HepG2 (cell line): ENCODE measurements around the gene UBE2Q1. TPM values are rescaled to one million over a fixed set of nuclear protein-coding genes. Genes with fewer than 3 reads are reported as not detected.

ENCODE experiments used
- ATAC-seq: fragments of 200-7000 bp; cut with Tn5 transposase; 3 replicates; pipeline ENCODE4 v1.9.1; 2020; ENCODE audit warnings: mild to moderate bottlenecking, moderate library complexity
- BruUV-seq: library from RNA; stranded (reverse); fragments of 400-500 nt; replicated peaks from 2 replicates; lab custom pipeline; 2021; lab: Mats Ljungman, UMichigan
- CTCF ChIA-PET: fragments of 300-600 bp; formaldehyde crosslinking; extraction: SDS; loops from one replicate; lab custom pipeline; 2021; ENCODE audit warnings: low total read pairs, inconsistent platforms, low intra/inter-chr PET ratio; lab: Yijun Ruan, JAX
- POLR2A ChIA-PET: fragments of 350-600 bp; sonication (Branson Sonifier 250); formaldehyde crosslinking; loops from one replicate; lab custom pipeline; 2020; ENCODE audit warnings: antibody characterized with exemption, inconsistent platforms; lab: Yijun Ruan, JAX
- DNase-seq: peaks from one replicate; pipeline ENCODE4 v3.0.0-alpha.2; 2015; ENCODE audit warnings: low spot score
- FAIRE-seq: peaks from 3 replicates; lab custom pipeline; 2011; peaks lifted over from hg19 to GRCh38; lab: Jason Lieb, UNC
- H2AFZ ChIP-seq: one replicate; pipeline ENCODE4 v1.6.1; 2011; ENCODE audit warnings: low read length, inconsistent platforms
- H3K27ac ChIP-seq: fragments of 300-600 bp; 3 replicates; pipeline ENCODE4 v1.8.0; 2011; ENCODE audit warnings: mixed run types, mild to moderate bottlenecking, mixed read lengths, low read length, inconsistent platforms; ENCODE audit not compliant: insufficient read depth; ENCODE audit errors: extremely low read length
- H3K27me3 ChIP-seq, 2 experiments: fragments of 200-600 bp in 1 of 2; 2 replicates in 1 of 2; 3 replicates in 1 of 2; pipeline versions ENCODE4 v1.6.0 to v1.8.0; 2011; ENCODE audit warnings: low read length in 2 of 2, mild to moderate bottlenecking in 2 of 2, moderate library complexity in 2 of 2, inconsistent platforms in 1 of 2; ENCODE audit not compliant: insufficient read depth in 2 of 2, control insufficient read depth in 1 of 2
- H3K36me3 ChIP-seq, 2 experiments: fragments of 200-600 bp in 1 of 2; replicated peaks in 1 of 2; 2 replicates in 1 of 2; 3 replicates in 1 of 2; pipeline versions ENCODE4 v1.5.1 to v1.8.0; 2011; ENCODE audit warnings: low read length in 2 of 2, inconsistent platforms in 1 of 2; ENCODE audit not compliant: insufficient read depth in 2 of 2, control insufficient read depth in 1 of 2
- H3K4me1 ChIP-seq: 2 replicates; pipeline ENCODE4 v1.5.1; 2012; ENCODE audit warnings: low read length, inconsistent platforms; ENCODE audit not compliant: insufficient read depth
- H3K4me2 ChIP-seq: 2 replicates; pipeline ENCODE4 v1.6.0; 2011; ENCODE audit warnings: low read depth, low read length, inconsistent platforms
- H3K4me3 ChIP-seq, 3 experiments: fragments of 200-600 bp in 1 of 3; sonication (generic), shearing (Covaris generic) in 1 of 3; replicated peaks in 1 of 3; 2 replicates each; pipeline ENCODE4 v1.5.1; 2011 to 2016; ENCODE audit warnings: low read length in 3 of 3, inconsistent platforms in 2 of 3, low read depth in 2 of 3, mild to moderate bottlenecking in 2 of 3, control low read depth in 1 of 3, mixed read lengths in 1 of 3; ENCODE audit not compliant: insufficient read depth in 1 of 3
- H3K79me2 ChIP-seq: one replicate; pipeline ENCODE4 v1.6.1; 2011; ENCODE audit warnings: low read length, inconsistent platforms; ENCODE audit not compliant: insufficient read depth
- H3K9ac ChIP-seq: 2 replicates; pipeline ENCODE4 v1.6.0; 2011; ENCODE audit warnings: mild to moderate bottlenecking, low read depth, low read length, inconsistent platforms; ENCODE audit not compliant: insufficient read depth
- H3K9me3 ChIP-seq: 2 replicates; pipeline ENCODE4 v1.5.1; 2012; ENCODE audit warnings: mild to moderate bottlenecking, low read length
- H4K20me1 ChIP-seq: 2 replicates; pipeline ENCODE4 v1.6.0; 2011; ENCODE audit warnings: inconsistent platforms, mild to moderate bottlenecking, low read length, moderate library complexity; ENCODE audit not compliant: insufficient read depth
- ARID3A ChIP-seq: IDR thresholded peaks from 2 replicates; pipeline ENCODE4 v1.6.1; 2012; ENCODE audit warnings: low read depth, low read length, improper control_type of control experiment
- CEBPB ChIP-seq: IDR thresholded peaks from 2 replicates; pipeline ENCODE4 v1.6.1; 2011; ENCODE audit warnings: low read depth, low read length, improper control_type of control experiment, borderline replicate concordance
- CREBL2 ChIP-seq: sonication (generic); formaldehyde crosslinking; IDR thresholded peaks from 2 replicates; pipeline ENCODE4 v1.8.1; 2023; ENCODE audit warnings: missing genetic modification reagents, mild to moderate bottlenecking, borderline replicate concordance
- KLF15 ChIP-seq: sonication (generic); formaldehyde crosslinking; IDR thresholded peaks from 2 replicates; pipeline ENCODE4 v1.8.1; 2023; ENCODE audit warnings: borderline replicate concordance, mild to moderate bottlenecking, inconsistent platforms, missing genetic modification reagents, mixed read lengths
- ZNF44 ChIP-seq: sonication (generic); formaldehyde crosslinking; IDR thresholded peaks from 2 replicates; pipeline ENCODE4 v1.5.1; 2020; ENCODE audit warnings: mild to moderate bottlenecking, missing genetic modification reagents
- WGBS: methylation state at CpG from one replicate; pipeline ENCODE4 v1.1.6; 2017; ENCODE audit warnings: low lambda C conversion rate; 5-methylcytosine and 5-hydroxymethylcytosine counted together
- in situ Hi-C: cut with HindIII; loops from 2 replicates; pipeline ENCODE4 v1.10.0; 2017; ENCODE audit warnings: low pct_unique_long_range_greater_than_20kb; ENCODE audit not compliant: extremely low pct_ligation_motif_present
- intact Hi-C: fragments of 100-400 bp; cut with micrococcal nuclease; formaldehyde crosslinking; loops from one replicate; pipeline ENCODE4 v1.10.0; 2022; ENCODE audit not compliant: unreplicated experiment
- polyA plus RNA-seq, 8 experiments: library from polyadenylated mRNA; depleted of rRNA in 3 of 8; stranded (reverse) in 7 of 8; unstranded in 1 of 8; fragments of >200 nt; fragmentation: Illumina TruSeq in 4 of 8; extraction: Trizol in 4 of 8; gene quantifications; 2 replicates each; pipeline versions ENCODE4 v1.2.1 to v1.2.3, GENCODE V29; 2011 to 2016; ENCODE audit warnings: low read depth in 4 of 8, missing spikeins in 1 of 8, mixed read lengths in 1 of 8; ENCODE audit not compliant: insufficient read depth in 1 of 8
- total RNA-seq, 5 experiments: library from RNA; depleted of rRNA; stranded (reverse); fragments of >200 nt; fragmentation: Illumina TruSeq; extraction: Trizol; gene quantifications; 2 replicates each; pipeline ENCODE4 v1.2.3, GENCODE V29; 2016; ENCODE audit warnings: low read depth in 1 of 5
- TF ChIP-seq, protein P1 (sequence below): sonication (generic); formaldehyde crosslinking; IDR thresholded peaks from 2 replicates; pipeline ENCODE4 v1.5.1; 2020; ENCODE audit warnings: missing genetic modification reagents, mild to moderate bottlenecking, borderline replicate concordance
- TF ChIP-seq, protein P2 (sequence below): sonication (generic); formaldehyde crosslinking; conservative IDR thresholded peaks from 2 replicates; pipeline ENCODE4 v1.8.0; 2022; ENCODE audit warnings: missing genetic modification reagents
- TF ChIP-seq, protein P3 (sequence below): sonication (generic); formaldehyde crosslinking; IDR thresholded peaks from 2 replicates; pipeline ENCODE4 v1.4.0; 2020; ENCODE audit warnings: mild to moderate bottlenecking, missing genetic modification reagents
- TF ChIP-seq, protein P4 (sequence below), 2 experiments: sonication (generic) in 1 of 2; formaldehyde crosslinking in 1 of 2; IDR thresholded peaks; 2 replicates each; pipeline versions ENCODE4 v1.6.1 to v1.9.0; 2014 to 2022; ENCODE audit warnings: antibody characterized with exemption in 1 of 2, borderline replicate concordance in 1 of 2, inconsistent platforms in 1 of 2, low read depth in 1 of 2, missing genetic modification reagents in 1 of 2

The UBE2Q1 gene
- total and polyA plus RNA-seq, 2 of the 13 experiments (the other 11 are each of a cell fraction or from before 2014, with no cell fraction given): 11.7 to 41.7 TPM

- TF ChIP-seq CEBPB: no peak
Observed at GRCh38 chr1:154586641-154587040, 28.2 kb upstream of the UBE2Q1 start (continued).

DNA sequence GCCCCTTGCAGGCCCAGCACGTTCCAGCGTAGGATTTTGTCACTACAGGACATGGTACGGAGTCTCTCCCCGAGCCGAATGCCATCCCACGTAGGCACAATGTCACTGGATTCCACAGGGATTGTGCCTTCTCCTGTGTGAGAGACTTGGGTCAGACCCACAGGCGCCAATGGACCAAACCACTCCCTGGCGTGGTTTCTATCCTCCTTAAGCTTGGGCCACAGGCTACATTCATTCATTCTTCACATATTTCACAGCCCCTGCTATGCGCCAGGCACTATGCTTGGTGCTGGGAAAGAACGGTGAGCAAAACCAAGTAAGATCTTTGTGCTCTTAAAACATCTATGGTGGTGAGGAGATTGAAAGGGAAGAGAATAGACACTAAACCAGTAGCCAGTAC is 27.8 kb upstream of the UBE2Q1 start:
- Histone ChIP-seq H3K4me3 (no peak overlapping the region), H3K27me3 (no peaks in the 10 kb centered on the region), H2AFZ (no peak overlapping the region), H3K79me2 (no peaks in the 10 kb centered on the region), H3K4me2 (no peak overlapping the region), H3K27ac (no peak overlapping the region), H3K36me3 (peaks cover 43 to 95% of the 10 kb centered on the region in 2 experiments), H4K20me1 (no peaks in the 10 kb centered on the region), H3K9me3 (no peaks in the 10 kb centered on the region), H3K4me1 (0 out of 2 replicates have a peak, but pooled peaks cover 3% of the 10 kb centered on the region), H3K9ac (no peak overlapping the region)
- DNase-seq (no peak), FAIRE-seq (no peak), ATAC-seq (no peak)
- ChIA-PET CTCF (no interaction called here), POLR2A (no interaction called here)
- in situ Hi-C loops (no loop called here), intact Hi-C loops (no loop called here)
- no TSS peak for BruUV-seq
- WGBS: 96% methylated on average over 10 of the region's 10 CpGs
- TF ChIP-seq ZNF44 (CRISPR knock-in tag) (no peak), ARID3A (no peak), CREBL2 (CRISPR knock-in tag) (no peak), KLF15 (CRISPR knock-in tag) (no peak)
- TF ChIP-seq, protein P1, sequence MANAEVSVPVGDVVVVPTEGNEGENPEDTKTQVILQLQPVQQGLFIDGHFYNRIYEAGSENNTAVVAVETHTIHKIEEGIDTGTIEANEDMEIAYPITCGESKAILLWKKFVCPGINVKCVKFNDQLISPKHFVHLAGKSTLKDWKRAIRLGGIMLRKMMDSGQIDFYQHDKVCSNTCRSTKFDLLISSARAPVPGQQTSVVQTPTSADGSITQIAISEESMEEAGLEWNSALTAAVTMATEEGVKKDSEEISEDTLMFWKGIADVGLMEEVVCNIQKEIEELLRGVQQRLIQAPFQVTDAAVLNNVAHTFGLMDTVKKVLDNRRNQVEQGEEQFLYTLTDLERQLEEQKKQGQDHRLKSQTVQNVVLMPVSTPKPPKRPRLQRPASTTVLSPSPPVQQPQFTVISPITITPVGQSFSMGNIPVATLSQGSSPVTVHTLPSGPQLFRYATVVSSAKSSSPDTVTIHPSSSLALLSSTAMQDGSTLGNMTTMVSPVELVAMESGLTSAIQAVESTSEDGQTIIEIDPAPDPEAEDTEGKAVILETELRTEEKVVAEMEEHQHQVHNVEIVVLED (CRISPR knock-in tag): no peak
- TF ChIP-seq, protein P2, sequence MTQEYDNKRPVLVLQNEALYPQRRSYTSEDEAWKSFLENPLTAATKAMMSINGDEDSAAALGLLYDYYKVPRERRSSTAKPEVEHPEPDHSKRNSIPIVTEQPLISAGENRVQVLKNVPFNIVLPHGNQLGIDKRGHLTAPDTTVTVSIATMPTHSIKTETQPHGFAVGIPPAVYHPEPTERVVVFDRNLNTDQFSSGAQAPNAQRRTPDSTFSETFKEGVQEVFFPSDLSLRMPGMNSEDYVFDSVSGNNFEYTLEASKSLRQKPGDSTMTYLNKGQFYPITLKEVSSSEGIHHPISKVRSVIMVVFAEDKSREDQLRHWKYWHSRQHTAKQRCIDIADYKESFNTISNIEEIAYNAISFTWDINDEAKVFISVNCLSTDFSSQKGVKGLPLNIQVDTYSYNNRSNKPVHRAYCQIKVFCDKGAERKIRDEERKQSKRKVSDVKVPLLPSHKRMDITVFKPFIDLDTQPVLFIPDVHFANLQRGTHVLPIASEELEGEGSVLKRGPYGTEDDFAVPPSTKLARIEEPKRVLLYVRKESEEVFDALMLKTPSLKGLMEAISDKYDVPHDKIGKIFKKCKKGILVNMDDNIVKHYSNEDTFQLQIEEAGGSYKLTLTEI (CRISPR knock-in tag): no peak
- TF ChIP-seq, protein P3, sequence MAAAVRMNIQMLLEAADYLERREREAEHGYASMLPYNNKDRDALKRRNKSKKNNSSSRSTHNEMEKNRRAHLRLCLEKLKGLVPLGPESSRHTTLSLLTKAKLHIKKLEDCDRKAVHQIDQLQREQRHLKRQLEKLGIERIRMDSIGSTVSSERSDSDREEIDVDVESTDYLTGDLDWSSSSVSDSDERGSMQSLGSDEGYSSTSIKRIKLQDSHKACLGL (CRISPR knock-in tag): no peak
- TF ChIP-seq, protein P4, sequence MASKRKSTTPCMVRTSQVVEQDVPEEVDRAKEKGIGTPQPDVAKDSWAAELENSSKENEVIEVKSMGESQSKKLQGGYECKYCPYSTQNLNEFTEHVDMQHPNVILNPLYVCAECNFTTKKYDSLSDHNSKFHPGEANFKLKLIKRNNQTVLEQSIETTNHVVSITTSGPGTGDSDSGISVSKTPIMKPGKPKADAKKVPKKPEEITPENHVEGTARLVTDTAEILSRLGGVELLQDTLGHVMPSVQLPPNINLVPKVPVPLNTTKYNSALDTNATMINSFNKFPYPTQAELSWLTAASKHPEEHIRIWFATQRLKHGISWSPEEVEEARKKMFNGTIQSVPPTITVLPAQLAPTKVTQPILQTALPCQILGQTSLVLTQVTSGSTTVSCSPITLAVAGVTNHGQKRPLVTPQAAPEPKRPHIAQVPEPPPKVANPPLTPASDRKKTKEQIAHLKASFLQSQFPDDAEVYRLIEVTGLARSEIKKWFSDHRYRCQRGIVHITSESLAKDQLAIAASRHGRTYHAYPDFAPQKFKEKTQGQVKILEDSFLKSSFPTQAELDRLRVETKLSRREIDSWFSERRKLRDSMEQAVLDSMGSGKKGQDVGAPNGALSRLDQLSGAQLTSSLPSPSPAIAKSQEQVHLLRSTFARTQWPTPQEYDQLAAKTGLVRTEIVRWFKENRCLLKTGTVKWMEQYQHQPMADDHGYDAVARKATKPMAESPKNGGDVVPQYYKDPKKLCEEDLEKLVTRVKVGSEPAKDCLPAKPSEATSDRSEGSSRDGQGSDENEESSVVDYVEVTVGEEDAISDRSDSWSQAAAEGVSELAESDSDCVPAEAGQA (IDR thresholded peaks at IDR 0.05; ENCODE audit: low read depth): no peak
- TF ChIP-seq, protein P4 (CRISPR knock-in tag; IDR thresholded peaks at IDR 0.05; ENCODE audit: borderline replicate concordance): no peak
